ENCODE results near the gene PLEKHG4B. TPM values are rescaled to one million over a fixed set of nuclear protein-coding genes. Genes with fewer than 3 reads are reported as not detected.
"Not testable (repeated sequence)": the region's sequence is repeated elsewhere in the genome, so short reads cannot be mapped to it uniquely, and the experiment has no call there.

The PLEKHG4B gene
- polyA plus RNA-seq, 1 donor from 2014 or later: 0.78 TPM

- Histone ChIP-seq H2AFZ (ENCODE audit: low read depth, low read length) (peak within 1 kb of the TSS; percentile 76), H3K9ac (ENCODE audit: low read length) (peak within 1 kb of the TSS; percentile 80), H3K79me2 (replicated peaks; ENCODE audit: insufficient read depth, low read length) (peaks cover 39% of the 10 kb centered on the region), H3K4me3 (ENCODE audit: low read length) (peak within 1 kb of the TSS; percentile 94), H3K4me2 (ENCODE audit: low read length) (peak within 1 kb of the TSS; percentile 76), H3K27ac (ENCODE audit: low read length) (peak within 1 kb of the TSS; percentile 76)
- H3F3A ChIP-seq (ENCODE audit: insufficient read depth, low read length, poor library complexity, severe bottlenecking); H3K27me3 ChIP-seq (ENCODE audit: insufficient read depth, low read depth, low read length); H3K36me3 ChIP-seq (ENCODE audit: insufficient read depth, low read length); H3K9me3 ChIP-seq (ENCODE audit: low read length); H4K20me1 ChIP-seq (ENCODE audit: insufficient read depth); H3K9me2 ChIP-seq (ENCODE audit: insufficient read depth, low read length): not testable (repeated sequence)
- TF ChIP-seq EP300 (conservative IDR thresholded peaks at IDR 0.05; ENCODE audit: poor library complexity, severe bottlenecking) (peak; percentile 25), MXI1 (conservative IDR thresholded peaks at IDR 0.05; ENCODE audit: poor library complexity, severe bottlenecking) (peak; percentile 70), CTCF (IDR thresholded peaks at IDR 0.05; ENCODE audit: poor library complexity, severe bottlenecking) (peak; percentile 76), POLR2AphosphoS5 (IDR thresholded peaks at IDR 0.05) (peak; percentile 92), TAF1 (IDR thresholded peaks at IDR 0.05; ENCODE audit: low read depth) (peak; percentile 26), SMC3 (conservative IDR thresholded peaks at IDR 0.05; ENCODE audit: poor library complexity) (peak; percentile 37)
Measured at GRCh38 chr5:217494-218456, 125.8 kb downstream of the PLEKHG4B start, which contains the start of the genes CCDC127 and SDHA. CCDC127 (minus strand) TSS chr5:218153; CDS start chr5:216849, 1,304 bp downstream. SDHA (plus strand) TSS chr5:218320; CDS start chr5:218356, 36 bp downstream.

GRCh38 chr5:218457-219291, 126.7 kb downstream of the PLEKHG4B start:
- Histone ChIP-seq H3K79me2 (replicated peaks; ENCODE audit: insufficient read depth, low read length) (peaks cover 37% of the 10 kb centered on the region), H3K9me3 (ENCODE audit: low read length) (no peaks in the 10 kb centered on the region), H3K9ac (ENCODE audit: low read length) (peak overlapping the region; percentile 80), H4K20me1 (ENCODE audit: insufficient read depth) (no peaks in the 10 kb centered on the region), H3K36me3 (ENCODE audit: insufficient read depth, low read length) (no peaks in the 10 kb centered on the region), H3K27ac (ENCODE audit: low read length) (no peak overlapping the region), H3K4me3 (ENCODE audit: low read length) (peak overlapping the region; percentile 94), H3K9me2 (ENCODE audit: insufficient read depth, low read length) (no peaks in the 10 kb centered on the region), H3F3A (ENCODE audit: insufficient read depth, low read length, poor library complexity, severe bottlenecking) (no peaks in the 10 kb centered on the region), H2AFZ (ENCODE audit: low read depth, low read length) (peak overlapping the region; percentile 8), H3K4me2 (ENCODE audit: low read length) (peak overlapping the region; percentile 76), H3K27me3 (ENCODE audit: insufficient read depth, low read depth, low read length) (no peaks in the 10 kb centered on the region)
- TF ChIP-seq EP300 (conservative IDR thresholded peaks at IDR 0.05; ENCODE audit: poor library complexity, severe bottlenecking): no peak
- no peak for TF ChIP-seq MXI1 (conservative IDR thresholded peaks at IDR 0.05; ENCODE audit: poor library complexity, severe bottlenecking)
- TF ChIP-seq TAF1 (IDR thresholded peaks at IDR 0.05; ENCODE audit: low read depth): no peak
- TF ChIP-seq REST (IDR thresholded peaks at IDR 0.05; ENCODE audit: borderline replicate concordance): no peak
- no peak for TF ChIP-seq EZH2 (IDR thresholded peaks at IDR 0.05; ENCODE audit: borderline replicate concordance, insufficient read depth, low read length, poor library complexity, severe bottlenecking)
- TF ChIP-seq RAD21 (conservative IDR thresholded peaks at IDR 0.05): no peak
- TF ChIP-seq SMC3 (conservative IDR thresholded peaks at IDR 0.05; ENCODE audit: poor library complexity): no peak
- TF ChIP-seq POLR2AphosphoS5 (IDR thresholded peaks at IDR 0.05): no peak
- TF ChIP-seq CTCF (IDR thresholded peaks at IDR 0.05; ENCODE audit: poor library complexity, severe bottlenecking): no peak
